Measurements from ENCODE around the gene MRPL53. TPM values are rescaled to one million over a fixed set of nuclear protein-coding genes. Genes with fewer than 3 reads are reported as not detected.
A peak's percentile ranks its signal among the peaks of the same experiment; 100 is the strongest.

Gene MRPL53
- total and polyA plus RNA-seq, 2 of the 13 experiments (the other 11 are each of a cell fraction or from before 2014, with no cell fraction given) = 34.3 to 51.9 TPM

GRCh38 chr2:74496997-74497776, 24.7 kb upstream of the MRPL53 start (continued):
- TF ChIP-seq YEATS4 (CRISPR knock-in tag; IDR thresholded peaks at IDR 0.05; ENCODE audit: borderline replicate concordance) (no peak), HNRNPUL1 (IDR thresholded peaks at IDR 0.05; ENCODE audit: low read depth, low read length) (no peak), TP53 (CRISPR knock-in tag; conservative IDR thresholded peaks at IDR 0.05) (no peak), ATF1 (CRISPR knock-in tag; IDR thresholded peaks at IDR 0.05) (no peak), ZSCAN12 (CRISPR knock-in tag; IDR thresholded peaks at IDR 0.05) (no peak), YY1 (IDR thresholded peaks at IDR 0.05; ENCODE audit: insufficient read depth, insufficient replicate concordance, low read depth, low read length) (no peak), ZSCAN31 (CRISPR knock-in tag; IDR thresholded peaks at IDR 0.05; ENCODE audit: low read depth) (no peak), HNRNPK (IDR thresholded peaks at IDR 0.05; ENCODE audit: low read depth, low read length, poor library complexity, severe bottlenecking) (no peak), MAZ (IDR thresholded peaks at IDR 0.05; ENCODE audit: borderline replicate concordance, low read depth, low read length) (no peak), MAZ (CRISPR knock-in tag; IDR thresholded peaks at IDR 0.05; ENCODE audit: low read depth) (no peak; the same call in 1 of the 2 replicates), SNAI1 (CRISPR knock-in tag; IDR thresholded peaks at IDR 0.05; ENCODE audit: borderline replicate concordance) (peak; percentile 26; the same call in 1 of the 2 replicates), SMAD9 (CRISPR knock-in tag; IDR thresholded peaks at IDR 0.05) (no peak), NCOR1 (IDR thresholded peaks at IDR 0.05; ENCODE audit: borderline replicate concordance, low read length) (peak; percentile 72; the same call in 1 of the 2 replicates), KDM3A (CRISPR knock-in tag; IDR thresholded peaks at IDR 0.05; ENCODE audit: low read depth) (0 out of 2 replicates have a peak, but pooled peaks have one; percentile 29), ZZZ3 (CRISPR knock-in tag; IDR thresholded peaks at IDR 0.05; ENCODE audit: borderline replicate concordance) (no peak), GZF1 (CRISPR knock-in tag; IDR thresholded peaks at IDR 0.05) (no peak), NFE2L2 (IDR thresholded peaks at IDR 0.05; ENCODE audit: low read length) (no peak), RARA (CRISPR knock-in tag; IDR thresholded peaks at IDR 0.05) (peak; percentile 74; the same call in 1 of the 2 replicates), WIZ (CRISPR knock-in tag; IDR thresholded peaks at IDR 0.05) (no peak), ZNF75D (CRISPR knock-in tag; IDR thresholded peaks at IDR 0.05; ENCODE audit: borderline replicate concordance) (no peak), ZFP41 (CRISPR knock-in tag; IDR thresholded peaks at IDR 0.05; ENCODE audit: borderline replicate concordance) (no peak), ELF1 (CRISPR knock-in tag; IDR thresholded peaks at IDR 0.05) (no peak), ATF3 (CRISPR knock-in tag; IDR thresholded peaks at IDR 0.05) (no peak; the same call in 1 of the 2 replicates), ZNF891 (CRISPR knock-in tag; IDR thresholded peaks at IDR 0.05) (no peak)
- TF ChIP-seq, protein P1, sequence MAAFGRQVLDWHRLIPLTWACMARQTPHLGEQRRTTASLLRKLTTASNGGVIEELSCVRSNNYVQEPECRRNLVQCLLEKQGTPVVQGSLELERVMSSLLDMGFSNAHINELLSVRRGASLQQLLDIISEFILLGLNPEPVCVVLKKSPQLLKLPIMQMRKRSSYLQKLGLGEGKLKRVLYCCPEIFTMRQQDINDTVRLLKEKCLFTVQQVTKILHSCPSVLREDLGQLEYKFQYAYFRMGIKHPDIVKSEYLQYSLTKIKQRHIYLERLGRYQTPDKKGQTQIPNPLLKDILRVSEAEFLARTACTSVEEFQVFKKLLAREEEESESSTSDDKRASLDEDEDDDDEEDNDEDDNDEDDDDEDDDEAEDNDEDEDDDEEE (CRISPR knock-in tag; IDR thresholded peaks at IDR 0.05) = peak; percentile 54; the same call in 1 of the 2 replicates
- TF ChIP-seq, protein P2, sequence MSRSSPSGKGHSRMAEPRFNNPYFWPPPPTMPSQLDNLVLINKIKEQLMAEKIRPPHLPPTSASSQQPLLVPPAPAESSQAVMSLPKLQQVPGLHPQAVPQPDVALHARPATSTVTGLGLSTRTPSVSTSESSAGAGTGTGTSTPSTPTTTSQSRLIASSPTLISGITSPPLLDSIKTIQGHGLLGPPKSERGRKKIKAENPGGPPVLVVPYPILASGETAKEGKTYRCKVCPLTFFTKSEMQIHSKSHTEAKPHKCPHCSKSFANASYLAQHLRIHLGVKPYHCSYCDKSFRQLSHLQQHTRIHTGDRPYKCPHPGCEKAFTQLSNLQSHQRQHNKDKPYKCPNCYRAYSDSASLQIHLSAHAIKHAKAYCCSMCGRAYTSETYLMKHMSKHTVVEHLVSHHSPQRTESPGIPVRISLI (CRISPR knock-in tag; IDR thresholded peaks at IDR 0.05; ENCODE audit: borderline replicate concordance) = no peak; the same call in 1 of the 2 replicates

Measured in HepG2 (cell line).